HG02970 (cell line): ENCODE measurements around the gene MGAT4C.

Source experiments
- ATAC-seq: cut with Tn5 transposase; IDR thresholded peaks from one replicate; pipeline ENCODE4 v1.9.1; 2021; ENCODE audit warnings: mild to moderate bottlenecking, moderate library complexity, moderate number of reproducible peaks; ENCODE audit not compliant: unreplicated experiment, low FRiP score

The MGAT4C gene

GRCh38 chr12:85996280-85996679 lies 259.9 kb downstream of the MGAT4C start:
- no peak for ATAC-seq

DNA sequence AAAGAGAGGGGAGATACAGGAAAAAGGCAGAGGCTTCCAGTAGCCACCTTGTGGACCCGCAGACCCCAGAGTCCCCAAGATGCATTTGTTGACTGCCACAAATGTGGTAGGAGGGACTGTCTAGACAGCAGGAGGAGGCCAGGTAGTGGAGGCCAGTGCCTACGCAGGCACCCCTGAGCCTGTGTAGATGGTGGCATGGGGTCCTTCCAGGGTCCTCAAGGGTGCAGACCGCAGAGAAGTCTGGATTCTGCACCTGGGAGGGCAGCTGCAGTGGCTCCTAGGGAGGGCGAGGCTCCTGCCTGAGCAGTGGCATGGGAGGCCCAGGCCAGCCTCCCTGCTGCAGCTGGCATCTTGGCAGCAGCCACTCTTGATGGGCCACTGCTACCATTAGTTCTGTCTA lies 262.4 kb downstream of the MGAT4C start:
- no peak for ATAC-seq

GRCh38 chr12:85985996-85986395 lies 270.2 kb downstream of the MGAT4C start:
- no peak for ATAC-seq

GRCh38 chr12:85983601-85984000 lies 272.6 kb downstream of the MGAT4C start:
- ATAC-seq = no peak

- no peak for ATAC-seq
Measured at GRCh38 chr12:85979641-85980040, 276.6 kb downstream of the MGAT4C start.

GRCh38 chr12:85975716-85976115 lies 280.5 kb downstream of the MGAT4C start:
- ATAC-seq = no peak

- ATAC-seq = no peak
Measured at GRCh38 chr12:85971800-85972199, 284.4 kb downstream of the MGAT4C start.

DNA sequence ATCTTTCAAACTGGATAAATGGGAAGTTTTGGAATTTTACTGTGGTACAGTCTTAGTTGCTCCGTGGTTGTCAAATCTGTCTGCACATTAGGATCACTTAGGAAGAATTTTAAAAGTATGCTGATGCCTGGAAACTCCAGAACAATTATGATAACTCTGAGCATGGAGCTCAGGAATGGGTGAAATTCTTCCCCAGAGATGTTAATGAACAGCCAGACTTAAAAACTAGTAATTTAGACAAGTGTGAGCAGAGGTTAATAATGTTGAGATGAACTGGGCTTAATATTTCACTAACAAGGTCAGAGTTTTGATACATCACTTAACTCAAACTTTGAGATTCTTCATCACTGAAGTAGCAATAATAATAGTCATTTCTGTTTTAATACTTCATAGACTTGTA lies 287.6 kb downstream of the MGAT4C start:
- ATAC-seq = no peak

- ATAC-seq = no peak
Measured at GRCh38 chr12:85963326-85963725, 292.9 kb downstream of the MGAT4C start.

DNA sequence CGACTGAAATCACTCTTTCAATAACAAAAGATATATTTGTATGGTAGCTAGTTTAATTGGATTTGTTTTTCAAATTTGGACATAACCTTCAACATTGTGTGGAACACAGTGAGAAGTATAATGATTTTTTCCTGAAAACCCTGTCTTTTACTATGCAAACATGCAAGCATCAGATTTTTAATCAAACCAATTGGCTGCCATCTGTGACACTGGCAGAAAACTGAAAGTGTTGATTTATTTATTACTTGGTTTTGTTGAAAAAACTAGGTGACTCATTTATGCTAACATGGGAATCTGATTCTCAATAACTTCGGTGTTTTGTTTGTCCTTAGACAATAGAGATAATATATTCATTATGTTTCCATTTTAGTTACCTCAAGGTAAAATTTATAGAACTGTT lies 300.1 kb downstream of the MGAT4C start:
- no peak for ATAC-seq

GRCh38 chr12:85955127-85955526 lies 301.1 kb downstream of the MGAT4C start:
- no peak for ATAC-seq

- ATAC-seq = no peak
Measured at GRCh38 chr12:85951823-85952222, 304.4 kb downstream of the MGAT4C start.

- ATAC-seq = no peak
Measured at GRCh38 chr12:85949253-85949652, 306.9 kb downstream of the MGAT4C start.

DNA sequence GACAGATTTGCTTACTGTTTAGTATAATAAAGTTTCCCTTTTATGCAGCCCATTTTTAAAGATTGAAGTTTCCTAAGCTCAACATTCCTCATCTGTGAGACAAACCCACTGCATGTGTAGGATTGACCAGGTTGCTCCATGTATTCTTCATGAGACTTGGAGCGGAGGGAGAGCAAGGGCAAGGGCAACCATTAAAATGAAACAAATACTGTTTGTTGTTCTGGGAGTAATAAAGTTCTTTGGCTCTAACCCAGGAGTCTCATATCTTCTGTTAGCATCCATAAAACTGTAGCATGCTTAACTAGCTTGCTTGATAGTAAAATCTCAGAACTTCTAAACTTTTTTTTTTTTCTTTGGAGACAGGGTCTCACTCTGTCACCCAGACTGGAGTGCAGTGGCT lies 307.9 kb downstream of the MGAT4C start:
- no peak for ATAC-seq

- ATAC-seq = no peak
Measured at GRCh38 chr12:85947286-85947685, 308.9 kb downstream of the MGAT4C start.

DNA sequence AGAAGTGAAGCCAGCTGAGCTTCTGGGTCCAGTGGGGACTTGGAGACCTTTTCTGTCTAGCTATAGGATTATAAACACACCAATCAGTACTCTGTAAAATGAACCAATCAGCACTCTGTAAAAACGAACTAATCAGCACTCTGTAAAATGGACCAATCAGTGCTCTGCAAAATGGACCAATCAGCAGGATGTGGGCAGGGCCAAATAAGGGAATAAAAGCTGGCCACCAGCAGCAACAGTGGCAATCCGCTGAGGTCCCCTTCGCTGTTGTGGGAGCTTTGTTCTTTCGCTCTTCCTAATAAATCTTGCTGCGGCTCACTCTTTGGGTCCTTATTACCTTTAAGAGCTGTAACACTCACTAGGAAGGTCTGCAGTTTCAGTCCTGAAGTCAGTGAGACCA lies 309.8 kb downstream of the MGAT4C start:
- ATAC-seq = no peak

DNA sequence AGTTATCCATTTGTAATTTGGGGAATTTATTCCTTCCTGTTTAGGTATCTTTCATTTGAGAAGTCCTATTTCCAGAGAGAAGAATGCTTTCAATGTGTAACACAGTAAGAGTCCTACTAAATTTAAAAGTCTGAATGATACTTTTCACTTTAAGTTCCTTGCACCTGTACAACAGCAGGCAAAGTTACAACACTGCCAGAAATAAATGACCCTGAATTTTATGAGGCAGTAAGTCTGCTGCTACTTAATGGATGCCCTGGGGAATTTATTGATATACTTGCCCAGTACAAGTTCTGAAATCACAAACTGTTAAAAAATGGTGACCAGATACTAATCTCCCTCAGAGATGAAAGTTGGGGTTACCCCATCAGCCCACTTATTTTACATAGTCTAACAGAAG lies 329.0 kb downstream of the MGAT4C start:
- no peak for ATAC-seq

DNA sequence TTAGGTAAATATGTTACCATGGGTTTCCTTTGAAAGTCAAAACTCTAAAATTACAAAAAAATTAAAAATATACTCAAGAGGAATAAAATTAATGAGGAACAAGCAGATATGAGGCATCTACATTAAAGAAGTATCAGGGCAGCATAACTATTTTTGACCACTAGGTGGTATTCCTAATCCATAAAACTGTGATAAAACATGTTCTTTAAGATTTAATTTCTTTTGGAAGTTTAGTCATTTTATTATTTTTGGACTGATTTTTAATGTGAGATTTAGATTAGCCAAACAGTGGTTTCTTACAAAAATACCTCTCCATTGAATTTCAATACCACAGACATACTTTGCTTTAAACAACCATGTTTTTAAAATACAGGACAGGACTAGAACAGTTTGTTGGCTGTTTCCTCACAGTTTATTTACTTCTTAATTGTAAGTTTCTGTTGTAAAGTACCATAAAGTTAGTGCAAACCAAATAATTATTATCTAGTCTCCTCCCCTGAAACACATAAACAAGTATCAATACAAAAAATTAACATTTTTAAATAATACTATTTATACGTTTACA lies 332.3 kb downstream of the MGAT4C start:
- no peak for ATAC-seq

- peak; percentile 70 for ATAC-seq
Measured at GRCh38 chr12:85920324-85920947, 335.8 kb downstream of the MGAT4C start.
